Measurements from ENCODE around the gene PTGES. TPM values are rescaled to one million over a fixed set of nuclear protein-coding genes. Genes with fewer than 3 reads are reported as not detected.

The PTGES gene
- total RNA-seq, 1 experiment from 2014 or later = 17.2 TPM

DNA sequence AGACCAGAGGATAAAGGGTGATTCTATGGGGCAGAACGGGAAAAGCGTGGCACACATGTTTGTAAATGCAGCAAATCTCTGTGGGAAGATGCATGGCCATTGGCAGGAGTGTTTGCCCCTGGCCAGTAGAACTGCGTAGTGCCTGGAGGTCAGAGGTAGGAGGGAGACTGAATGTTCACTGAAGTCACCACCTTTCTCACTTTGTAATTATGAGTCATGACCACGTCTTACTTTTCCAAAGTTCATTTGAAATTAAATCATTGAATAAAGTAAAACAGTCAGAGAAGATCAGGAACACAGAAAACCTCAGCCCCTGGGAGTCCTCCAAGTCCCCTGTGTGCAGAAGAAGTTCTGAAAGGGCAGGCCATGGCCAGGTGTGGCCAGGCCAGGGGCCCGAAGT lies 4.6 kb downstream of the PTGES start:
- BruUV-seq (replicated peaks) = no TSS peak
- ChIA-PET RAD21 (ENCODE audit: low non-redundant PET in 1 of 2, low total read pairs in 2 of 2, uncharacterized antibody in 2 of 2, unreplicated experiment in 2 of 2) (no interaction called here), POLR2A (no interaction called here), CTCF (interaction anchor here (1.4 kb wide), 1 partner anchor 11 kb away, joined by 6 read pairs; no protein-coding TSS in a partner anchor)
- no peaks in the 10 kb centered on the region for H3K9me3 ChIP-seq (ENCODE audit: control insufficient read depth in 1 of 2, insufficient read depth in 1 of 2, low read depth in 1 of 2, low read length in 2 of 2)
- H4K20me1 ChIP-seq (ENCODE audit: insufficient read depth) = no peaks in the 10 kb centered on the region
- H3K27me3 ChIP-seq (ENCODE audit: insufficient read depth, low read length) = no peaks in the 10 kb centered on the region
- H3K4me2 ChIP-seq (ENCODE audit: low read length) = no peak overlapping the region
- no peaks in the 10 kb centered on the region for H3K36me3 ChIP-seq (ENCODE audit: control insufficient read depth in 1 of 2, insufficient read depth in 2 of 2, low read length in 2 of 2)
- TF ChIP-seq CBX3 (IDR thresholded peaks at IDR 0.05; ENCODE audit: low read depth) (no peak), TCF7L2 (IDR thresholded peaks at IDR 0.05; ENCODE audit: borderline replicate concordance, extremely low read depth, insufficient read depth, insufficient read length) (no peak)
- intact Hi-C loops (cut with micrococcal nuclease) = no loop called here
- H3K9me2 ChIP-seq (ENCODE audit: insufficient read depth) = no peaks in the 10 kb centered on the region
- H3K4me1 ChIP-seq (ENCODE audit: control insufficient read depth in 1 of 2, insufficient read depth in 2 of 2, low read length in 2 of 2) = peaks cover 24 to 40% of the 10 kb centered on the region in 2 experiments
- no peaks in the 10 kb centered on the region for H3K79me2 ChIP-seq (ENCODE audit: insufficient read depth, low read length)
- no peak overlapping the region for H3K27ac ChIP-seq (ENCODE audit: low read depth, low read length)
- H2AFZ ChIP-seq (ENCODE audit: low read depth, low read length, poor library complexity, severe bottlenecking) = no peak overlapping the region
- no peak overlapping the region for H3K9ac ChIP-seq (ENCODE audit: low read length)
- no peak overlapping the region for H3K4me3 ChIP-seq (replicated peaks in 1 of 2; ENCODE audit: low read depth in 1 of 2, low read length in 2 of 2)
- ATAC-seq (no peak), DNase-seq (ENCODE audit: low read depth, low spot score) (no peak)

- no peak overlapping the region for H2AFZ ChIP-seq (ENCODE audit: low read depth, low read length, poor library complexity, severe bottlenecking)
- H3K9me3 ChIP-seq (ENCODE audit: control insufficient read depth in 1 of 2, insufficient read depth in 1 of 2, low read depth in 1 of 2, low read length in 2 of 2) = no peaks in the 10 kb centered on the region
- H3K27ac ChIP-seq (ENCODE audit: low read depth, low read length) = no peak overlapping the region
- DNase-seq (ENCODE audit: low read depth, low spot score) = no peak
- peaks cover 13 to 20% of the 10 kb centered on the region in 2 experiments; a peak in 2 of 4 replicates for H3K4me1 ChIP-seq (ENCODE audit: control insufficient read depth in 1 of 2, insufficient read depth in 2 of 2, low read length in 2 of 2)
- H3K4me2 ChIP-seq (ENCODE audit: low read length) = no peak overlapping the region
- no peaks in the 10 kb centered on the region for H3K79me2 ChIP-seq (ENCODE audit: insufficient read depth, low read length)
- H3K9ac ChIP-seq (ENCODE audit: low read length) = no peak overlapping the region
- BruUV-seq (replicated peaks) = no TSS peak
- no peak for TF ChIP-seq FOSL1 (IDR thresholded peaks at IDR 0.05; ENCODE audit: low read depth)
- no peak for TF ChIP-seq CTCF (IDR thresholded peaks at IDR 0.05 in 2 of 3, conservative IDR thresholded peaks at IDR 0.05 in 1 of 3; ENCODE audit: borderline replicate concordance in 1 of 3, insufficient read depth in 1 of 3, low read depth in 2 of 3, low read length in 2 of 3)
- no peak for TF ChIP-seq CEBPB (IDR thresholded peaks at IDR 0.05; ENCODE audit: low read depth)
- no peak for TF ChIP-seq SP1 (IDR thresholded peaks at IDR 0.05; ENCODE audit: low read depth)
- TF ChIP-seq POLR2A (IDR thresholded peaks at IDR 0.05; ENCODE audit: borderline replicate concordance, extremely low read depth, insufficient read depth, insufficient read length) = no peak
- H3K4me3 ChIP-seq (replicated peaks in 1 of 2; ENCODE audit: low read depth in 1 of 2, low read length in 2 of 2) = no peak overlapping the region
- H3K9me2 ChIP-seq (ENCODE audit: insufficient read depth) = no peaks in the 10 kb centered on the region
- no peaks in the 10 kb centered on the region for H4K20me1 ChIP-seq (ENCODE audit: insufficient read depth)
- intact Hi-C loops (cut with micrococcal nuclease) = no loop called here
- H3K27me3 ChIP-seq (ENCODE audit: insufficient read depth, low read length) = no peaks in the 10 kb centered on the region
- POLR2A ChIA-PET = interaction anchor here (0.7 kb wide), 1 partner anchor 62 kb away, joined by 3 read pairs; no protein-coding TSS in a partner anchor
- H3K36me3 ChIP-seq (ENCODE audit: control insufficient read depth in 1 of 2, insufficient read depth in 2 of 2, low read length in 2 of 2) = no peaks in the 10 kb centered on the region
- CTCF ChIA-PET = interaction anchor here (1.5 kb wide), 1 partner anchor 9 kb away, joined by 4 read pairs; no protein-coding TSS in a partner anchor
- RAD21 ChIA-PET (ENCODE audit: low non-redundant PET in 1 of 2, low total read pairs in 2 of 2, uncharacterized antibody in 2 of 2, unreplicated experiment in 2 of 2) = no interaction called here
- ATAC-seq = no peak
Measured at GRCh38 chr9:129746092-129746777, 6.6 kb downstream of the PTGES start.

Data from HCT116 (cell line).